Measurements from ENCODE around the gene PCDH12. TPM values are rescaled to one million over a fixed set of nuclear protein-coding genes. Genes with fewer than 3 reads are reported as not detected.
A peak's percentile ranks its signal among the peaks of the same experiment; 100 is the strongest.

The PCDH12 gene
- polyA plus RNA-seq, 3 donors: 0.20 to 1.2 (median 0.90) TPM

- Mint-ChIP-seq H3K4me3 (no peak overlapping the region), H3K27ac (peak overlapping the region in 1 of 7 donors; percentile 17), H3K27me3 (ENCODE audit: low read depth in 3 of 3) (peaks cover 2 to 5% (median 3%) of the 10 kb centered on the region in 3 donors), H3K4me1 (peaks cover 24% of the 10 kb centered on the region), H3K36me3 (no peaks in the 10 kb centered on the region), H3K9me3 (peaks cover 0 to 8% (median 3%) of the 10 kb centered on the region in 7 donors)
- TF ChIP-seq CTCF (IDR thresholded peaks at IDR 0.05): no peak
- Histone ChIP-seq H3K27me3 (ENCODE audit: control insufficient read depth in 2 of 2, insufficient read depth in 2 of 2, low read length in 2 of 2) (no peaks in the 10 kb centered on the region), H3K9me3 (replicated peaks in 1 of 2; ENCODE audit: control insufficient read depth in 1 of 2, insufficient read depth in 1 of 2, low read length in 2 of 2) (no peaks in the 10 kb centered on the region), H4K20me1 (ENCODE audit: insufficient read depth, low read length) (no peaks in the 10 kb centered on the region), H3K27ac (ENCODE audit: low read depth in 1 of 2, low read length in 2 of 2) (no peak overlapping the region), H3K4me1 (ENCODE audit: control insufficient read depth in 1 of 2, insufficient read depth in 2 of 2, low read length in 2 of 2) (peaks cover 24 to 25% of the 10 kb centered on the region in 2 donors), H3K4me3 (replicated peaks in 1 of 3; ENCODE audit: low read depth in 2 of 3, low read length in 3 of 3) (no peak overlapping the region), H3K79me2 (ENCODE audit: insufficient read depth, low read length) (no peaks in the 10 kb centered on the region), H3K9ac (ENCODE audit: insufficient read depth, low read length, poor library complexity, severe bottlenecking) (no peak overlapping the region), H2AFZ (ENCODE audit: insufficient read depth, low read depth, low read length, poor library complexity, severe bottlenecking) (no peak overlapping the region), H3K36me3 (replicated peaks in 1 of 2; ENCODE audit: control insufficient read depth in 1 of 2, insufficient read depth in 2 of 2, low read length in 2 of 2) (no peaks in the 10 kb centered on the region), H3K4me2 (replicated peaks; ENCODE audit: extremely low read depth, low read length, poor library complexity, severe bottlenecking) (no peak overlapping the region)
- no peak for DNase-seq
- intact Hi-C loops (cut with micrococcal nuclease): no loop called here
- no CpG with 5 or more reads among the region's 1 CpG for WGBS (ENCODE audit: insufficient coverage)
Observed at GRCh38 chr5:141906517-141906916, 51.5 kb downstream of the PCDH12 start.

GRCh38 chr5:141904551-141904950 is 53.5 kb downstream of the PCDH12 start:
- peaks cover 24% of the 10 kb centered on the region for H3K4me1 Mint-ChIP-seq
- no peaks in the 10 kb centered on the region for H3K36me3 ChIP-seq (replicated peaks in 1 of 2; ENCODE audit: control insufficient read depth in 1 of 2, insufficient read depth in 2 of 2, low read length in 2 of 2)
- intact Hi-C loops (cut with micrococcal nuclease): no loop called here
- no peak overlapping the region for H3K27ac ChIP-seq (ENCODE audit: low read depth in 1 of 2, low read length in 2 of 2)
- H3K27ac Mint-ChIP-seq: no peak overlapping the region
- WGBS (ENCODE audit: insufficient coverage): 100% methylated on average over 3 of the region's 5 CpGs
- no peak overlapping the region for H3K4me3 ChIP-seq (replicated peaks in 1 of 3; ENCODE audit: low read depth in 2 of 3, low read length in 3 of 3)
- no peaks in the 10 kb centered on the region for H3K27me3 ChIP-seq (ENCODE audit: control insufficient read depth in 2 of 2, insufficient read depth in 2 of 2, low read length in 2 of 2)
- no peak overlapping the region for H3K4me2 ChIP-seq (replicated peaks; ENCODE audit: extremely low read depth, low read length, poor library complexity, severe bottlenecking)
- H2AFZ ChIP-seq (ENCODE audit: insufficient read depth, low read depth, low read length, poor library complexity, severe bottlenecking): no peak overlapping the region
- H3K4me1 ChIP-seq (ENCODE audit: control insufficient read depth in 1 of 2, insufficient read depth in 2 of 2, low read length in 2 of 2): peaks cover 24 to 25% of the 10 kb centered on the region in 2 donors
- no peak overlapping the region for H3K4me3 Mint-ChIP-seq
- peaks cover 2 to 5% (median 3%) of the 10 kb centered on the region in 3 donors for H3K27me3 Mint-ChIP-seq (ENCODE audit: low read depth in 3 of 3)
- no peaks in the 10 kb centered on the region for H3K79me2 ChIP-seq (ENCODE audit: insufficient read depth, low read length)
- TF ChIP-seq CTCF (IDR thresholded peaks at IDR 0.05): no peak
- H3K9ac ChIP-seq (ENCODE audit: insufficient read depth, low read length, poor library complexity, severe bottlenecking): no peak overlapping the region
- no peak for DNase-seq
- H4K20me1 ChIP-seq (ENCODE audit: insufficient read depth, low read length): no peaks in the 10 kb centered on the region
- peaks cover 0 to 8% (median 3%) of the 10 kb centered on the region in 7 donors for H3K9me3 Mint-ChIP-seq
- H3K9me3 ChIP-seq (replicated peaks in 1 of 2; ENCODE audit: control insufficient read depth in 1 of 2, insufficient read depth in 1 of 2, low read length in 2 of 2): no peaks in the 10 kb centered on the region
- H3K36me3 Mint-ChIP-seq: no peaks in the 10 kb centered on the region

Data from CD14-positive monocyte (primary cell).